Ishikawa (cell line): ENCODE measurements around the gene RPAIN.

Source experiments
- CEBPB ChIP-seq: IDR thresholded peaks from 2 replicates; pipeline ENCODE4 v1.6.1; 2012
- CREB1 ChIP-seq: IDR thresholded peaks from 2 replicates; pipeline ENCODE4 v1.6.1; 2012; ENCODE audit warnings: low read depth
- EGR1 ChIP-seq: IDR thresholded peaks from 2 replicates; pipeline ENCODE4 v1.6.1; 2012
- EP300 ChIP-seq: IDR thresholded peaks from 2 replicates; pipeline ENCODE4 v1.6.1; 2012; ENCODE audit warnings: borderline replicate concordance
- FOXM1 ChIP-seq: IDR thresholded peaks from 2 replicates; pipeline ENCODE4 v1.6.1; 2012; ENCODE audit warnings: low read depth, borderline replicate concordance
- MAX ChIP-seq: IDR thresholded peaks from 2 replicates; pipeline ENCODE4 v1.6.1; 2012
- NFIC ChIP-seq: IDR thresholded peaks from 2 replicates; pipeline ENCODE4 v1.6.1; 2012
- RAD21 ChIP-seq: IDR thresholded peaks from 2 replicates; pipeline ENCODE4 v1.6.1; 2012; ENCODE audit warnings: low read depth
- TAF1 ChIP-seq: IDR thresholded peaks from 2 replicates; pipeline ENCODE4 v1.6.1; 2012; ENCODE audit warnings: low read depth, mild to moderate bottlenecking
- TCF12 ChIP-seq: IDR thresholded peaks from 2 replicates; pipeline ENCODE4 v1.6.1; 2012; ENCODE audit warnings: low read depth
- TEAD4 ChIP-seq: IDR thresholded peaks from 2 replicates; pipeline ENCODE4 v1.6.1; 2012
- YY1 ChIP-seq: IDR thresholded peaks from 2 replicates; pipeline ENCODE4 v1.6.1; 2012; ENCODE audit warnings: low read depth
- ZBTB7A ChIP-seq: IDR thresholded peaks from 2 replicates; pipeline ENCODE4 v1.6.1; 2012; ENCODE audit warnings: low read depth
- TF ChIP-seq, protein P1 (sequence below): IDR thresholded peaks from 2 replicates; pipeline ENCODE4 v1.6.1; 2012
- TF ChIP-seq, protein P2 (sequence below): IDR thresholded peaks from 2 replicates; pipeline ENCODE4 v1.6.1; 2012; ENCODE audit warnings: low read depth, mild to moderate bottlenecking

The RPAIN gene

GRCh38 chr17:5438716-5439445 is 18.9 kb downstream of the RPAIN start, which contains the start of gene C1QBP:
C1QBP (minus strand) TSS chr17:5439155; CDS start chr17:5439073, 82 bp downstream.
- no peak for TF ChIP-seq TCF12
- TF ChIP-seq MAX: peak; percentile 97
- TF ChIP-seq, protein P1, sequence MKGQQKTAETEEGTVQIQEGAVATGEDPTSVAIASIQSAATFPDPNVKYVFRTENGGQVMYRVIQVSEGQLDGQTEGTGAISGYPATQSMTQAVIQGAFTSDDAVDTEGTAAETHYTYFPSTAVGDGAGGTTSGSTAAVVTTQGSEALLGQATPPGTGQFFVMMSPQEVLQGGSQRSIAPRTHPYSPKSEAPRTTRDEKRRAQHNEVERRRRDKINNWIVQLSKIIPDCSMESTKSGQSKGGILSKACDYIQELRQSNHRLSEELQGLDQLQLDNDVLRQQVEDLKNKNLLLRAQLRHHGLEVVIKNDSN: no peak
- peak; percentile 62 for TF ChIP-seq TAF1
- peak; percentile 54 for TF ChIP-seq RAD21

- TF ChIP-seq CREB1 (no peak), MAX (no peak), EP300 (no peak), TEAD4 (no peak)
Observed at GRCh38 chr17:5439446-5439764, 19.4 kb downstream of the RPAIN start.

DNA sequence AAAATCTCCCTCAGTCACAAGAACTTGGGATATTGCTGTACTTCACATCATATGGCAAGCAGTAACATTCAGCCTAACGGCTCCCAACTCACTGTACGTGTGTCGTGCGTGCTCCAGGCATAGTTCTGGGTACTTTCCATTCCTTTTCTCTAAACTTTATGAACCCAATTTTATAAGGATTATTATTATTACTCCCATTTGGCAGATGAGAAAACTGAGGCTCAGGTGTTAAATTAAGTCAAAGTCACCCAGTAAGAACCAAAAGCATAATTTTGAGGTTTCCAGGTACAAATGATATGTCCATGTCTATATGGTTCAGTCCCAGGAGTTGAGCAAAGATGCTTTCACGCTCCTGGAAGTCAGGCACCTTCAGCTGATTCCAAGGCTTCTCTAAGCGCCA is 23.7 kb downstream of the RPAIN start:
- TF ChIP-seq CEBPB: no peak
- TF ChIP-seq TCF12: no peak
- TF ChIP-seq RAD21: no peak

- TF ChIP-seq NFIC: no peak
- no peak for TF ChIP-seq TEAD4
- no peak for TF ChIP-seq EGR1
- no peak for TF ChIP-seq EP300
- no peak for TF ChIP-seq TAF1
- no peak for TF ChIP-seq YY1
- TF ChIP-seq RAD21: no peak
- no peak for TF ChIP-seq TCF12
- TF ChIP-seq MAX: no peak
Observed at GRCh38 chr17:5444209-5444608, 24.2 kb downstream of the RPAIN start.

DNA sequence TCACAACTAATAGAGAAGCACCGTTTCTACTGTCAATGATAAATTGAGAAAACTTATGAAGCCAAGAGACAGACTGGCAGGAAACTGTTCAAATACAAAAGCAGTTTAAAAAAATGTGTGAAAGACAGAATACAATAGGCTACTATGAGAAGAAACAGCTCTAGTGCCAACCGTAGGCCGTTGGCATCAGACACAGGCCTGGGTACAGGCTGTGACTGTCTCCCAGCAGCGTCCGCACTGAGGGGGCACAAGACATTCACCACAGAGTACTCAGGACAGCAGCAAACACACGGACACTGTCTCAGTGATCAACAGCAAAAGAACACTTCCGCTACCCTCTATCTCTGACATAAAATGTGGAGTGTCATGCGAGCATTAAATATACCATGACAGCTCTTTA is 26.8 kb downstream of the RPAIN start:
- TF ChIP-seq, protein P1: no peak
- TF ChIP-seq TEAD4: no peak
- no peak for TF ChIP-seq NFIC
- no peak for TF ChIP-seq MAX
- no peak for TF ChIP-seq CEBPB
- TF ChIP-seq ZBTB7A: no peak
- no peak for TF ChIP-seq YY1
- no peak for TF ChIP-seq EGR1
- TF ChIP-seq TCF12: no peak
- TF ChIP-seq FOXM1: no peak
- no peak for TF ChIP-seq EP300
- TF ChIP-seq TAF1: no peak
- TF ChIP-seq, protein P2, sequence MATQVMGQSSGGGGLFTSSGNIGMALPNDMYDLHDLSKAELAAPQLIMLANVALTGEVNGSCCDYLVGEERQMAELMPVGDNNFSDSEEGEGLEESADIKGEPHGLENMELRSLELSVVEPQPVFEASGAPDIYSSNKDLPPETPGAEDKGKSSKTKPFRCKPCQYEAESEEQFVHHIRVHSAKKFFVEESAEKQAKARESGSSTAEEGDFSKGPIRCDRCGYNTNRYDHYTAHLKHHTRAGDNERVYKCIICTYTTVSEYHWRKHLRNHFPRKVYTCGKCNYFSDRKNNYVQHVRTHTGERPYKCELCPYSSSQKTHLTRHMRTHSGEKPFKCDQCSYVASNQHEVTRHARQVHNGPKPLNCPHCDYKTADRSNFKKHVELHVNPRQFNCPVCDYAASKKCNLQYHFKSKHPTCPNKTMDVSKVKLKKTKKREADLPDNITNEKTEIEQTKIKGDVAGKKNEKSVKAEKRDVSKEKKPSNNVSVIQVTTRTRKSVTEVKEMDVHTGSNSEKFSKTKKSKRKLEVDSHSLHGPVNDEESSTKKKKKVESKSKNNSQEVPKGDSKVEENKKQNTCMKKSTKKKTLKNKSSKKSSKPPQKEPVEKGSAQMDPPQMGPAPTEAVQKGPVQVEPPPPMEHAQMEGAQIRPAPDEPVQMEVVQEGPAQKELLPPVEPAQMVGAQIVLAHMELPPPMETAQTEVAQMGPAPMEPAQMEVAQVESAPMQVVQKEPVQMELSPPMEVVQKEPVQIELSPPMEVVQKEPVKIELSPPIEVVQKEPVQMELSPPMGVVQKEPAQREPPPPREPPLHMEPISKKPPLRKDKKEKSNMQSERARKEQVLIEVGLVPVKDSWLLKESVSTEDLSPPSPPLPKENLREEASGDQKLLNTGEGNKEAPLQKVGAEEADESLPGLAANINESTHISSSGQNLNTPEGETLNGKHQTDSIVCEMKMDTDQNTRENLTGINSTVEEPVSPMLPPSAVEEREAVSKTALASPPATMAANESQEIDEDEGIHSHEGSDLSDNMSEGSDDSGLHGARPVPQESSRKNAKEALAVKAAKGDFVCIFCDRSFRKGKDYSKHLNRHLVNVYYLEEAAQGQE: no peak
- no peak for TF ChIP-seq RAD21
- TF ChIP-seq CREB1: no peak

GRCh38 chr17:5464717-5465507 is 44.9 kb downstream of the RPAIN start:
- TF ChIP-seq FOXM1 (no peak), TAF1 (no peak), ZBTB7A (no peak), YY1 (no peak), EP300 (no peak), MAX (no peak), CREB1 (no peak), RAD21 (no peak), EGR1 (no peak), CEBPB (no peak)
- TF ChIP-seq, protein P2: no peak
